Measurements from ENCODE around the gene IL1RAPL1.
"Not testable (repeated sequence)": the region's sequence is repeated elsewhere in the genome, so short reads cannot be mapped to it uniquely, and the experiment has no call there.

The IL1RAPL1 gene

DNA sequence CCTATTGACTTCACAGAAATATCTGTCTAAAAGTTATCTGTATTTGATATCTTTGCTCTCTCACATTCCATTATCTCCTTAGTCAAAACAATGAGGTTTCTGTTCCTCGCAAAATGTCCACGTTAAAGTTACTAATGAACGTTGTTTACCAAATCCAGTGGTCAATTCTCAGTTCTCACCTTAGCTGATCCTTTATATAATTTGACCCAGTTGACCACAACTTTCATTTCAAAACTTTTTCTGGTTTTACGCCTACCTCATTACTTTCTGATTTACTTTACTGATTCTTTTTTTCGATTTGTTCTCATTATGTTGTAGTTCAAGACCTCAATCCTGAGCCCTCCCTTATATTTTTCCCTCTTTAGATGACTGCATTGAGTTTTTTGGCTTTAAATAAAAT lies 186.6 kb downstream of the IL1RAPL1 start:
- no peak for DNase-seq (ENCODE audit: low read depth in 2 of 2)

GRCh38 chrX:28787206-28787605 lies 200.0 kb downstream of the IL1RAPL1 start:
- no peak for DNase-seq (ENCODE audit: low read depth in 2 of 2)

GRCh38 chrX:28800671-28801070 lies 213.4 kb downstream of the IL1RAPL1 start:
- not testable (repeated sequence) for DNase-seq (ENCODE audit: low read depth in 2 of 2)

GRCh38 chrX:28802625-28803024 lies 215.4 kb downstream of the IL1RAPL1 start:
- DNase-seq (ENCODE audit: low read depth in 2 of 2), result no peak

- no peak for DNase-seq (ENCODE audit: low read depth in 2 of 2)
These were observed 248.7 kb downstream of the IL1RAPL1 start for GRCh38 chrX:28835991-28836390.

GRCh38 chrX:28843817-28844216 lies 256.6 kb downstream of the IL1RAPL1 start:
- DNase-seq (ENCODE audit: low read depth in 2 of 2), result no peak

GRCh38 chrX:28847423-28847822 lies 260.2 kb downstream of the IL1RAPL1 start:
- DNase-seq (ENCODE audit: low read depth in 2 of 2), result no peak

DNA sequence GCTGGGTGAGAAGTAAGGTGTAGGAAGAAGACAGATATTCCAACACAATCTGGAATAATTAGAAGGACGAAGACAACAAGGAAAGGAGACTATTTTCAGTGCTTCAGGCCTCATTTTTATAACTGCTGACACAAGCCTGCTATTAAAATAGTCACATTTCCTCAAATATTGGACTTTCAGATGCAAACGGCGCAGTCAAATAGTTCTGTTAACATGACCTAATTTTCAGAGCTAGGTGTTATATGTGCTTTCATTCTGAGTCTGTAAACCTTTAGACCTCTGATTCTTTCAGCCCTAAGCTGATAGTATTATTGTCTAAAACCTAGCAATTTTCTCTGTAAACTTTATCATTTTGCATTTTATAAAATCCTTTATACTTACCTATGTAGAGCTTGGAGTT lies 261.5 kb downstream of the IL1RAPL1 start:
- DNase-seq (ENCODE audit: low read depth in 2 of 2), result no peak

DNA sequence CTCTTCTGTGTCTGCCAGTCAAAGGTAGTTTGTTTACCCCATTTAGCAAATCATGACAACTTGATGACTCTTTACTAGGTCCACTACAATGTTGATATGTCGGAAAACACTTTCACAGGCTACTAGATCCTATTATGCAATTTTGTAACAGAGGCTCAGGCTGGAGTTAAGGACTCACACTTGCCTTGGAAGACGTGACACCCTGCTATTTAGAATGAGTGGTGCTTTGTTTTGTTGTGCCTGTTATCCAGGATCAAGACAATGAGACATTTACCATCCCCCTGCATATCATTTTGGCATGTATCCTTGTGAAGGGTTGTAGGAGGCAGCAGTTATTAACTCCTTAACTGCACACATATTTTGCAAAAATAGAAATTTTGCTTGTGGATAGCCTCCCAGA lies 263.7 kb downstream of the IL1RAPL1 start:
- no peak for DNase-seq (ENCODE audit: low read depth in 2 of 2)

DNA sequence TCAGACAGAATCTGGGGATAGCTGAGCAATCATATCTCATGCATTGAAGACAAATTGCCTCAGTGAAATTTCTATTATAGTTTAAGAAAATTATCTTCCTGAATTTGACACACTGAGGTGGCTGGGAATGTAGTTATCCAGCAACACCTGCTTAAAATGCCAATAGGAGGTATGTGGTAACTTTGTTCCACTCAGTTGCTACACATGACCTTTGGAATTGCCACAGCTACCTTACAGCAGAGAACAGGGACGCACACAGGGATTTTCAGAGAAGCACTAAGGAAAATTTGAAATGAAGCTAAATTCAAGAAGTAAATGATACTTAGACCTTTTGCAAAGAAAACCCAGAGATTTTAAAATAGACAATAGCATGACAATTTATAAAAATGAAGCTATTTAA lies 264.6 kb downstream of the IL1RAPL1 start:
- no peak for DNase-seq (ENCODE audit: low read depth in 2 of 2)

DNA sequence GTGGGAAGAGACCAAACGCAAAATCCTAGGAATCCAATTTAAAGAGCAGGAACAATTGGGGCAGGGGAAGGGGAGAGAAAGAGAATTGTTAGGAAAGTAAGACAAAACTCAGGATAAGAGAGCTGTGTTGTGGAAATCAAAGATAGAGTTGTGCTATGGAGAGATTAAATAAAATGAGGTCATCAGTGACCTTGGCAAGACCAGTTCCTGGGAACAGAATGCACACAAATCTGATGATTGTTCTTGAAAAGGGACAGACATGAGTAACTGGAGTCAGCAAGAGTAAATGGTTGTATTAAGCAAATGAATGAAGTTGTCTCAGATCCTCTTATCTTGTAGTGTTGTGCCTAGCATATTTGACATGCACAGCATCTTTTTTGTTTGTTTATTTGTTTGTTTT lies 267.4 kb downstream of the IL1RAPL1 start:
- DNase-seq (ENCODE audit: low read depth in 2 of 2), result no peak

DNA sequence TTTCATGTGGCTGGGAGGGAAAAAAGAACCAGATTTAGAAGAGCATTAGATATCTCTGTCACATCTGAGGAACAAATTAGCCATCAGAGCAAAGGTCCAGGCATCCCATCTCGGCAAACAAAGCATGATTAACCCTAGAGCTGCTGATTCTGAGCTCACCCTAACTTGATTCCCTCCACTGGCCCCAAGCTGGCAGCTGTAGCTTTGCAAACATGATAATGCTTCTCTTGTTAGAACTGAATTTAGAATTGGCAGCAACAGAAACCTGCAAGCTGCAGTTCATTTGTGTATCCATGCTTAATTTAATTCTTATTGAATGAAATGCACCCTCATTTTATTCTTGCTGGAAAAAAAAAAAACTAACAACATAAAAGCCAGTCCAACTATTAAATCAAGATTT lies 289.2 kb downstream of the IL1RAPL1 start:
- DNase-seq (ENCODE audit: low read depth in 2 of 2), result no peak

DNA sequence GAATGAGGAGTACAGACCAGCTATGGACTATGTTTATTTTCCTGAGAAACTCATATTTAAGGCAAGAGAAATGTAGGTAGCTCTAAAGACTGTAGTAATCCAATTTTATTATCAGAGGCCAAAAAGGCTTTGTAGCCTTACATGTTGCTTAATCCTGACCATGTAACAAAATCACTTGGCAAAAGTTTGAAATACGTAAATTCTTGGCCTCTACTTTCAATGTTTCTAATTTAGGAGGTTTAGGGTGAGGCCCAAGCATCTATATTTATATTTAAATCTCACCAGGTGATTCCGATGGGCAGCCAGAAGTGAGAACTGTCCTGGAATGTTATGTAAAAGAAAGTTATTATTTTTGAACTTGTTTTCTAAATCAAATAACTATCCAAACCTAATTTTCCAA lies 289.7 kb downstream of the IL1RAPL1 start:
- no peak for DNase-seq (ENCODE audit: low read depth in 2 of 2)

DNA sequence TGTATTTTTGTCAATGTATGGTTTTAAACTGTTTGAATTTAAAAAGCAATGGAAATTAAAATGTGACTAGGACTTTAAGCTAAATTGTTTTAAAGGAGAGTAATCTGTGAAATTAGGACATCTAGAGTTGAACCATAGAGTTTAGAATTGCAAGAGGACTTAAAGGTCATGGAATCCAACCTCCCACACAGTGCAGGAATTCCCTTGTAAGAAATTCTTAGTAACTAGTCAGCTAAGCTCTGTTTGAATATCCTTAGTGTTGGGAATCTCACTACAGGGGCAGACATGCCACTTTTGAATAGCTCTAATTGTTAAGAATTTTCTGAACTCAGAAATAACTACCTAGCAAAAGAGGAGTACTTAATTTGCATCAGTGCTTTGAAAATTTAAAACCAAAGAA lies 292.9 kb downstream of the IL1RAPL1 start:
- no peak for DNase-seq (ENCODE audit: low read depth in 2 of 2)

DNA sequence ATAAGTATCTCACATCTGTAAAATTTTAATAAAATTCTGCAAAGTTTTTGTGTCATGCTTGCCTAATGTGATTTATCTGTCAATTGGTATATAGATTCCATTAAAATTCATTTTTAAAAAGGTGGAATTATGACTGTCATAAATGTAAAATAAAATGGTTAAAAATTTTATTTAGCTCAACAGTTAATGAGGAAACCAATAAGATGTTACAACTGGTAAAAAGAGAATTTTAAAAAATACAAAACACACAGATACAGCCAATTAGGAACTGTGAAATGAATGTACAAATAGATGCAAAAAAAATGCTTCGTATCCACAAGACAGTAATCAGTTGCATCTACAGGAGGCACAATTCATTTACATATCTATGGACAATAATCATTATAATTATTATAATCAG lies 297.6 kb downstream of the IL1RAPL1 start:
- DNase-seq (ENCODE audit: low read depth in 2 of 2), result no peak

DNA sequence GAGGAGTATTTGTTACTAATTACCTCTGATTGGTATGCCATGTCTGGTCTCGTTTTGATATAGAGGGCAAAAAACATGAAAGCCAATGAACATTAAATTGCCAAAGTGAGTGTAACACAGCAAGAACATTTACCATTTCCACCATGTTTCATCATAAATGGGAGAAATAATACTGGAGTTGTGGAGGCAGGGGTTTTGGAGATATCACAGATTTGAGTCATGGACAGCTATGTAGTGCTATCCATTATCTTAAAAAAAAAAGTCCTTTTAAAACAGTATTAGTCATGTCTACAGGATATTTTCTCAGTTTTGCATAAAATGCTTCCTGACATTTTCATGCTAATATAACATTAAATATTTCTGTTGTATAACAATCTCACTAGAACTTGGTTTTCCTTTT lies 301.2 kb downstream of the IL1RAPL1 start:
- no peak for DNase-seq (ENCODE audit: low read depth in 2 of 2)

DNA sequence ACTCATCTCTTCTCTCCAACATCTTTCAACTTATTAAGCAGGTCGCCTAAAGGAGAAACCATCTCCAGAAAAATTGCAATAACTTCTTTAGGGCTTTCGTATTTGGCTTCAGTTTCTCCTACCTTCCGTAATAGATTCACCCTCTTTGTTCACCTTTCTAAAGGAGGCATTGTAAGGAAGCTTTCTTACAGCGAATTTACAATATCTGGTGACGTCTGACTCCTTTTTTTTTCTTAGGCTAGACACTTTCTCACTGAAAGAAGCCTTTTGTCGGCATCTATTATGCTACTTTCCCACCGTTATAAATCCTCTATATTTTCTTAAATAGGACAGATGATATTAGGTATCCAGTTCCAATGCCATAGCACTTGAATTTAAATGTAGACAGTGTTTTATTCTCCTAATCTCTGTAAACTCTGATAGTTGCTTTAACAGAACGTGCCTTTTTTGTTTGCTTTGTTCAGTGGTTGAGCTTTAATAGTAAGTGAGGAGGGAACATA lies 302.4 kb downstream of the IL1RAPL1 start:
- DNase-seq (ENCODE audit: low read depth in 2 of 2), result no peak

DNA sequence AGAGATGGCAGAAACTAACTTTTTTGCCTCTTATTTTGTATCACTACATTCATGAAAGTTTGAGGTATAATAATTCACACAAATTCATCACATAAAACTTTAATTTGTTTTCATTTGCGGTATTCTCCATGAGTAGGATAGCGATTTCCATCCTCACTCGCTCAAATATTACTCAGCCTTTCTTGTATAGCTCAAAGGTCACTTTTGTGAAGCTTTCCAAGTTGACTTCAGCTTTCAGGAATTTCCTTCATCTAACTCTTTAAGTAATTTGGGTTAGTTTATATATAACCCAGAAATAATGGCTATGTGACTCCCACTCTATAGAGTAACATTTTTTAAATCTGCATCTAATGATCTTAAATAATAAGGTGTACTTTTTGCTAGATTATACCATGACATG lies 314.4 kb downstream of the IL1RAPL1 start:
- no peak for DNase-seq (ENCODE audit: low read depth in 2 of 2)

DNA sequence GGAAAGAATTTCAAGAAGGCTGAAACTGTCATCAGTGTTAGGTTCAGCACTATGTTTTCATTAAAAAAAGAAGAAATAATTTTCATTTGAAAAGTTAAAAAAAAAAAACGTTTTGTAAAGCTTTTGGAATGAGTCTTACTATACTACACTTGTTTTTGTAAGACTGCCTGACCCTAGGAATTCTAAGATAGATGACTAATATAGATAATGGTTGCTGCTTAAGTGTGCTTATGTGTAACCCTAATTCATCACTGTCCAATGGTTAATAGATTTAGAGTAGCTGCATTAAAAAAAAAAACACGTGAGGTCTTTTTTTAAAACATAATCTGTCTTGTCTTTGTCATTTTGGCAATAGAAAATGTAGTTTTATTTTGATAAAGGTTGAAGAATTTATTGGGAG lies 323.2 kb downstream of the IL1RAPL1 start:
- no peak for DNase-seq (ENCODE audit: low read depth in 2 of 2)

DNA sequence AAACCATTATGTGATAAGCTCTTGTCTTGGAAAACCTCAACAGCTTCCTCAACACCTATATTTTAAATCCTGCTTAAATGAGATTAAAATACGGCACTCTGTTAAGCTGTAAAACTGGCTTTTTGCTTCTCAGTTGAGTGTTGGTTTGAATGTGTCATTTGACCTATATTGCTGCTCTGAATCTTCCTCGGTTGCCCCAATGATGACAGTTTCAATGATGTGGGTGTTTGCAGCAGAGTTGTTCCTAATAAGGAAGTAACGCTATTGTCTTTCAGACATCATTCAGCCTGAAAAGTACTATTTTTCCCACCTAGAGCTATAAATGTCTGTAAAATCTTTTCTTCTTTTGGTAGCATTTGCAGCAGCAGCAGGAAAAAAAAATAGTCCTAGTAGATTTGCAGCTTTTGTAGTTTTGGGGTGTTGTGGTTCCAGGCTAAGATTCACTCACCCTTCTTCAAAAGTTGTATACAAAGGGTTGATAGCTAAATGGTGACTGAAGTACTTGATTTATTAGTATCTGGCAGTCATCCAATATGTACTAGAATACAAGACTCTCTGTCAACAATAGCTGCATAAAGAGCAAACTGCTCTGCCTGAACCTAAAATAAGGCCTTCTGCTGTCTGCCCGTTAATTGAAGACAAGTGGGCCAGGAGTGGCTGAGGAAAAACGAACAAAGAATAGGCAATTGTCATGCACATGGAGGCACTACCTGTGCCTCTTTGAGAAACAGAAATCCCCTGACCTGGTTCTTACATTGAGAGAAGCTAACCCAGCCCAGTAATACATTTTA lies 333.1 kb downstream of the IL1RAPL1 start:
- DNase-seq (ENCODE audit: low read depth in 2 of 2), result no peak

- no peak for DNase-seq (ENCODE audit: low read depth in 2 of 2)
These were observed 334.9 kb downstream of the IL1RAPL1 start for GRCh38 chrX:28922106-28922505.

DNA sequence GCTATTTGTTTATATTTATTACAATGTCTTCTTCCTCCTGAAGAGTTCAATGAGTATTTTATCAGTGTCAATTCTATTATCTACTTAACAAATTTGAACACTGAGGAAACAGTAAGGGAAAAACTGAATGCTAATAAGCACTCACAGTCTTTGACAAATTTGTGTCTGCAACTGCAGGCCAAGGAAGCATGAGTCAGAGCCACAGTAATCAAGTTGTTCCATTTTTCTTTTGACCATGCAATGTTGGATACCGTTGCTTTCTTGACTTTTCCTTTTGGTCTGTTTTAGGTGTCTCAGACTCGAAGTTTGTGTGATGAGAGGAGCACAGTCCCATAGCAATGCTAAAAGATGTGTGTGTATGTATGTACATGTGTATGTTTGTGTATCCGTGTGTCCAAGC lies 359.6 kb downstream of the IL1RAPL1 start:
- DNase-seq (ENCODE audit: low read depth in 2 of 2), result no peak

DNA sequence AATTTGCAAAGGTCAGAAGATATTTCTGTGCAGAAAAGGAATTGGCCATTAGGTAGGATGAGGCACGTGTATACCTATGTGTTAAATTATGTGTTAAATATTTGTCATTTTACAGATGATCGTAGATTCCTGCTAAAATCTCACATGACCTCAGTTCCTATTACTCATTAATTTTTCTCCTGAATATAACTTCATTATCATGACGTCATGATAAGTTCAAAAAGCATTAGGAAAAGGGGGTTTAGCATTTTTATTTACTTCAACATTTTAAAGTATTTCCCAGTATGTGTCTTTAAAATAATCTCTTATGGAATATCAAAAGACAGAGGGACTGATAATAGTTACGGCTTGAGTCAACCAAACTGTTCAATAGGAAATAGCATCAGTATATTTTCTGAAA lies 372.8 kb downstream of the IL1RAPL1 start:
- DNase-seq (ENCODE audit: low read depth in 2 of 2), result no peak

GRCh38 chrX:28966331-28966730 lies 379.1 kb downstream of the IL1RAPL1 start:
- no peak for DNase-seq (ENCODE audit: low read depth in 2 of 2)
